Activated CD4-positive, alpha-beta memory T cell treated with anti-CD3 and anti-CD28 coated beads for 36 hours (primary cell): Measurements from ENCODE around the gene TSPAN11. TPM values are rescaled to one million over a fixed set of nuclear protein-coding genes. Genes with fewer than 3 reads are reported as not detected.

Source experiments
- CTCF ChIA-PET: fragments of 350-600 bp; sonication (Branson Sonifier 250); formaldehyde crosslinking; loops from one replicate; lab custom pipeline; 2021; ENCODE audit warnings: antibody characterized with exemption, inconsistent platforms; lab: Charles Lee
- POLR2A ChIA-PET: fragments of 350-600 bp; sonication (Branson Sonifier 250); formaldehyde crosslinking; loops from one replicate; lab custom pipeline; 2021; ENCODE audit warnings: antibody characterized with exemption; lab: Charles Lee
- DNase-seq: peaks from one replicate; pipeline ENCODE4 v3.0.0-alpha.2; 2020
- H3K27ac Mint-ChIP-seq: one replicate; pipeline ENCODE4 v1.8.0; 2021; ENCODE audit warnings: mixed read lengths
- H3K27me3 Mint-ChIP-seq: one replicate; pipeline ENCODE4 v1.8.0; 2021; ENCODE audit warnings: mixed read lengths
- H3K36me3 Mint-ChIP-seq: one replicate; pipeline ENCODE4 v1.8.0; 2021; ENCODE audit warnings: mixed read lengths
- H3K4me1 Mint-ChIP-seq: one replicate; pipeline ENCODE4 v1.8.0; 2021; ENCODE audit warnings: low read depth, mixed read lengths
- H3K4me3 Mint-ChIP-seq: one replicate; pipeline ENCODE4 v1.8.0; 2021; ENCODE audit warnings: mild to moderate bottlenecking, mixed read lengths
- H3K9me3 Mint-ChIP-seq: one replicate; pipeline ENCODE4 v1.8.0; 2021; ENCODE audit warnings: mixed read lengths
- intact Hi-C: fragments of 100-400 bp; cut with micrococcal nuclease; formaldehyde crosslinking; loops from one replicate; pipeline ENCODE4 v1.15.1; 2023
- total RNA-seq, 2 experiments: library from RNA; stranded (reverse); gene quantifications; one replicate each; pipeline ENCODE4 v1.2.3, GENCODE V29; 2021

Gene TSPAN11
- total RNA-seq, 2 experiments from 2014 or later: not detected

DNA sequence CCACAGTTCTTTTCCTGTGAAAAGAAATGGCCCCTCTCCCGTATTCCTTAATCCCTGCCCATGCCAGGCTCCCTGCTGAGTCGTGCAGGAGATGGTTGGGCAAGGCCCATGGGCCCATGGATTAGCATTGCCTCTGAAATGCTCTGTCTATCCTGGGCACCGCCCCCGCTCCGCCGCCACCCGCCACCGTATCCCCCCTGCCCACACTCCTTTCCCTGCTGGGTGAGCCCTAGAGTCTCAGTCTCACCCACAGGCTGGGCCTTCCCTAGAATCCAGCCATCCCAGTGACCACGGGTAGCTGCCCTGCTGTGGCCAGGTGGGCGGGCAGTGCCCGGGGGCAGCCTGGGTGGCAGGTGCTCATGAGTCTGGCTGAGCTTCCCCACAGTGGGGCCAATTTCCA is 50.6 kb downstream of the TSPAN11 start:
- H3K36me3 Mint-ChIP-seq: no peaks in the 10 kb centered on the region
- intact Hi-C loops: no loop called here
- DNase-seq: no peak
- H3K27ac Mint-ChIP-seq: no peak overlapping the region
- H3K4me1 Mint-ChIP-seq: no peaks in the 10 kb centered on the region
- no peak overlapping the region for H3K4me3 Mint-ChIP-seq
- H3K9me3 Mint-ChIP-seq: no peaks in the 10 kb centered on the region
- ChIA-PET CTCF (no interaction called here), POLR2A (no interaction called here)
- H3K27me3 Mint-ChIP-seq: peaks cover 3% of the 10 kb centered on the region

DNA sequence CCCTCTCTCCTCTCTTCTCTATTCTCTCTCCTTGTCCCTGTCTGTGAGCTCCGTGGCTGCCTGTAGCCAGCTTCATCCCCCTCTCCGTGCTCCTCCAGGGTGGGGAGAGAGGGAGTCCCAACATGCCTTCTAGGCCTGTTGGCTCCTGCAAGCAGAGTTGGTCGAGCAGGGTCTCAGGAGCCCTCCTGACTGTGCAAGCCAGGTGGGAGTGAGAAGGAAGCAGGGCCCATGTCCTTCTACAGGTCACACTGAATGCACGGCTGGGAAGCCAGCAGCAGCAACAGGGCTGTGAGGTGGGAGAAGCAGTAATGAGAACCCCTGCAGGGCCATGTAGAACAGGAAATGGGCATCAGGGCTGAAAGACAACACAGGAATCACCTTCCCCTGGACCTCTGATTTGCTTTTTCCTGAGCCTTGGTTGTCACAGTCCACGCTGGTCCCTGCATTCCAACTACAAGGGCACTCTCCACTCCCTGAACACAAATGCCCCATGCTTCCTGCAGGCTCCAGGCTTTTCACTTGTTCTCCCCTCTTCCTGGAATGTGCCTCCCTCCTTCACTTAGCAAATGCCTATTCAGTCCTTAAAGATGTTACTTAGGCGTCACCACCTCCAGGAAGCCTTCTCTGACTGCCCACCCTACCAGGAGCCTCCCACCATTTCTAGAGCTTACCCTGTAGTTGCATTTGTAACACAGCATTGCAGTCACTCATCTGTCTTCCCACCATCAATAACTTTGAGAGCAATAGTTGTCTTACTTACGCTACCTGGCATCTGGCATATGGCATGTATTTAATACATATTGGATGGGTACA is 51.2 kb downstream of the TSPAN11 start:
- Mint-ChIP-seq H3K4me1 (no peaks in the 10 kb centered on the region), H3K9me3 (no peaks in the 10 kb centered on the region)
- POLR2A ChIA-PET: no interaction called here

DNA sequence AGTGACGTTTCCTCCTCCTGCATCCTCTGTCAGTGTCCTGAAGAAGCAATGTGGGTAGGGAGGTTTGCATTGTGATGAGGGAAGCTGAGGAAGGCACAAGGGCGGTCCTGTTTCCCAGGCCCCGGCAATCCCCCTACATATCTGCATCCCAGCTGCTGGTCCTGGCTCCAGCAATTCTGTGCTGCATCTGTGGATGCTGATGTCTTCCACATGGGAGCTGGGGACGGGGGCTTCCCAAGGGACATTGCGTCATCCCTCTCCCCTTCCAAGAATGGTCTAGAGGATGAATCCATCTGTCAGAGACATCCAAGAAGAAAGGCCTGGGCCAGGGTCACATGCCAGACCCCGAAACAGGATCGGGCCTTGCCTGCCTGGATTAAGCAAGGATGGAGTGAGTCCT is 52.1 kb downstream of the TSPAN11 start:
- DNase-seq: no peak
- H3K27ac Mint-ChIP-seq: no peak overlapping the region
- intact Hi-C loops: no loop called here
- no peaks in the 10 kb centered on the region for H3K36me3 Mint-ChIP-seq
- no peaks in the 10 kb centered on the region for H3K4me1 Mint-ChIP-seq
- no peaks in the 10 kb centered on the region for H3K9me3 Mint-ChIP-seq
- ChIA-PET POLR2A (no interaction called here), CTCF (no interaction called here)
- H3K4me3 Mint-ChIP-seq: no peak overlapping the region
- H3K27me3 Mint-ChIP-seq: no peaks in the 10 kb centered on the region

More for the DNA sequence above, 51.2 kb downstream of the TSPAN11 start:
- intact Hi-C loops: no loop called here
- H3K27me3 Mint-ChIP-seq: no peaks in the 10 kb centered on the region
- H3K36me3 Mint-ChIP-seq: no peaks in the 10 kb centered on the region
- H3K4me3 Mint-ChIP-seq: no peak overlapping the region
- no peak overlapping the region for H3K27ac Mint-ChIP-seq
- DNase-seq: no peak
- CTCF ChIA-PET: no interaction called here

DNA sequence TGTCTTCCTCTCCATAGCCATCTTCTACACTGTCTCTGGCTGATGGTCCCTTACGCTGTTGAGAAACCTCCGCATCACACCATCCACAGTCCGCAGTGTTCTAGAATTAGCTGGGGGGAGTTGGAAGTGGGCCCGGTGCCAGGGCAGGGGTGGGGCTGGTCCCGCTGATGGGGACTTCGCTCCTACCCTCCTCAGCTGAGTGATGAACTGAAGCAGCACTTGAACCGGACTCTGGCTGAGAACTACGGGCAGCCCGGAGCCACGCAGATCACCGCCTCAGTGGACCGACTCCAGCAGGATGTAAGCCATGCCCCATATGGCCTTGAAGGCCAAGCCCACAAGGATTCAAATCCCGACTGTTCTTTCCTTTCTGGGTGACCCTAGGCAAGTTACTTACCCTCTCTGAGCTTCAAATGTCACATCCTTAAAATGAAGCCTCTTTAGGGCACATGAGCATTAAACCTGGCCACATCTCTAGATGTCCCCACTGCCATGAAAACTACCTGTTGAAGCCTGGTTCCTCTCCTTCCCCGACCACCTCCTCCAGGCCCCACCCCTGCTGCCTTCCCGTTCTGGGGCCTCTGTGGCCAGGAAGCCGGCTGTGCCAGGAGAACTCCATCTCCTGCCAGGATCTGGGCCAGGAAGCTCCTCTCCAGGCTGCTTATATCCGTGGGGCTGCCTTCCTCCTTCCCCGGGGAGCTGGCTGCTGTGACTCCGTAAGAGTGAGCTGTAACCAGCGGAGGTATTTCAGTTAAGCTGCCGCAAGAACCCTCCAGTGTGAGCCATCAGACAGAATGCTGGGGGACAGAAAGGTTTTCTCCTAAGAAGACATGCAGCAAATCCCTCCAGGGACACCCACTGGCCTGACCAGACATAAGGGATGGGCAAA is 53.1 kb downstream of the TSPAN11 start:
- H3K27ac Mint-ChIP-seq: no peak overlapping the region
- intact Hi-C loops: no loop called here
- no peak for DNase-seq
- no peaks in the 10 kb centered on the region for H3K4me1 Mint-ChIP-seq
- ChIA-PET POLR2A (no interaction called here), CTCF (no interaction called here)
- H3K36me3 Mint-ChIP-seq: no peaks in the 10 kb centered on the region
- no peak overlapping the region for H3K4me3 Mint-ChIP-seq
- no peaks in the 10 kb centered on the region for H3K27me3 Mint-ChIP-seq
- H3K9me3 Mint-ChIP-seq: no peaks in the 10 kb centered on the region

DNA sequence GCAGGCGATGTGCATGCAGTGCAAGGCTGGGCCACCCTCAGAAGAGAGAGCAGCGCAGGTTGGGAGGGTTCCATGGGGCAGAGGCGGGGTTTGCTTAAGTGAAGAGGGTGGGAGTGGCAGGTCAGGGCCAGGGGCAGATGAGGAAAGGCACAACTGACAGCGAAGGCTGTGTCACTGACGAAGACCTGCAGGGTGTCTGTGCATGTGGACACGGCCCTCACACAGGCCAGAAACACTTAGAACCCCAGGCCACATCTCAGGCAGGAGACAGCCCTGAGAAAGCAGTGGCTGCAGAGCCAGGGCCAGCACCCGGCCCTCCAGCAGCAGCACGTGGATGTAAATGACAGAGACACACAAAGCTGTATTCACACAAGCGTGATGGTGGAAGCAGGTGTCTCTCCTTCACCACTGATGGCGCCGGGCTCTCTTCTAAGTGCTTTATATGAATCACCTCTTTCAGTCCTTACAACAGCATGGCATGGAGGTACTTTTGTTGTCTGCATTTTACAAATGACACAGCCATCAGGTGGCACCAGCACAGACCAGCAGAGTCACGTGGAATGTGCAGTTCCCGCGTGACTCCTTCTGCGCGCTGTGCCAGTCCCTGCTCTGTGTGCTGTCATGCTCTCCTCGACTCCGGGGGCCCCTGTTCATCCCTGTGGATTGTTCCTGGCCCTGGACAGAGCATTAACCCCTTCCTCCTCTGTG is 54.6 kb downstream of the TSPAN11 start:
- Mint-ChIP-seq H3K9me3 (no peaks in the 10 kb centered on the region), H3K27me3 (no peaks in the 10 kb centered on the region), H3K27ac (no peak overlapping the region), H3K36me3 (no peaks in the 10 kb centered on the region), H3K4me3 (no peak overlapping the region), H3K4me1 (no peaks in the 10 kb centered on the region)
- POLR2A ChIA-PET: no interaction called here
- intact Hi-C loops: no loop called here
- CTCF ChIA-PET: no interaction called here
- DNase-seq: no peak

DNA sequence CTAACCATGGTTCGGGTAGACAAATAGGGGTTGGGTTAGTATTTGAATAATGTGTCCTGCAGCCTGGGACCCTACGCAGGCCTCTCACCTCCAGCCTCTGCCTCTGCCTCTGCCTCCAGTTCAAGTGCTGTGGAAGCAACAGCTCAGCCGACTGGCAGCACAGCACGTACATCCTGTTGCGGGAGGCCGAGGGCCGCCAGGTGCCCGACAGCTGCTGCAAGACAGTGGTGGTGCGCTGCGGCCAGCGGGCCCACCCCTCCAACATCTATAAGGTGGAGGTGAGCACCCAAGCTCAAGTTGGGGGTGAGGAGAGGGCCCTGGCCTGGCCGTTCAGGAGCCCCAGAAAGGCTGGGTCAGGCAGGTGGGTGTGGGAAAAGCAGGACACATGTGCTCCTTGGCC is 55.9 kb downstream of the TSPAN11 start:
- no peak overlapping the region for H3K4me3 Mint-ChIP-seq
- intact Hi-C loops: no loop called here
- no peak for DNase-seq
- H3K27me3 Mint-ChIP-seq: no peaks in the 10 kb centered on the region
- H3K4me1 Mint-ChIP-seq: no peaks in the 10 kb centered on the region
- no peaks in the 10 kb centered on the region for H3K9me3 Mint-ChIP-seq
- CTCF ChIA-PET: interaction anchor here (0.6 kb wide), 1 partner anchor 293 kb away, joined by 3 read pairs; no protein-coding TSS in a partner anchor
- H3K27ac Mint-ChIP-seq: no peak overlapping the region
- H3K36me3 Mint-ChIP-seq: no peaks in the 10 kb centered on the region
- POLR2A ChIA-PET: no interaction called here

DNA sequence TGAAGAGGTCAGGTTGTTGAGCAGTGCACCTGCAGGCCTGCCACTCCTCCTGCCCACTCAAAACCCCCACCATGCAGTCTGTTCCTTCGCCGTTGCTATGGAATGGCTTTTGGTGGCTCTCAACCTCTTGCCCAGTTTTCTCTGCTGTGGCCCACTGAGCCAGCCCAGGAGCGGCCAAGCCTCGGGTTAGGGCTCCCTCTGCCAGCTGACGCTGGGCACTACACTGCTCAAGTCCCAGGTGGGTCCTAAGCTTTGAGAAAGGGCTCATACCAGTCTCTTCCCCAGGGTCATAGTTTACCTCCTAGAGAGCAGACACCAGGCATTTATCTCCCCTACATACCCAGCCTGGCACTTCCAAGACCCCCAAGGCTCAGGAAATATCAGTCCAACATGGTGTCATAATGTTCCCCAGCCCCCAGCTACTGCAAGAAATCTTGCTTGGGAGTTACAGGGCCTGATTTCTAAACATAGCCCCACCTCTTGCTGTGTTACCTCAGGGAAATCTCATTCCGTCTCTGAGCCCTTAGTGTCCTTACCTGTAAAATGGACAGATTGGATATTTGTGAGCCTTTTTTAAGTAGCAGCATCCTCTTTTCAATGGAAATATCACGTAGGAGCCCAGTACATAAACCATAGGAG is 59.4 kb downstream of the TSPAN11 start:
- CTCF ChIA-PET: interaction anchor here (0.6 to 3.3 kb wide), 4 partner anchors 105 to 1406 kb away, joined by 3 to 60 read pairs (median 4); no protein-coding TSS in a partner anchor
- no peaks in the 10 kb centered on the region for H3K9me3 Mint-ChIP-seq
- POLR2A ChIA-PET: no interaction called here
- intact Hi-C loops: loop anchor here (1.0 kb wide), 2 partner anchors 135 to 139 kb away; no protein-coding TSS in a partner anchor
- no peaks in the 10 kb centered on the region for H3K4me1 Mint-ChIP-seq
- peak; percentile 45 for DNase-seq
- H3K4me3 Mint-ChIP-seq: no peak overlapping the region
- no peak overlapping the region for H3K27ac Mint-ChIP-seq
- no peaks in the 10 kb centered on the region for H3K36me3 Mint-ChIP-seq
- H3K27me3 Mint-ChIP-seq: no peaks in the 10 kb centered on the region

DNA sequence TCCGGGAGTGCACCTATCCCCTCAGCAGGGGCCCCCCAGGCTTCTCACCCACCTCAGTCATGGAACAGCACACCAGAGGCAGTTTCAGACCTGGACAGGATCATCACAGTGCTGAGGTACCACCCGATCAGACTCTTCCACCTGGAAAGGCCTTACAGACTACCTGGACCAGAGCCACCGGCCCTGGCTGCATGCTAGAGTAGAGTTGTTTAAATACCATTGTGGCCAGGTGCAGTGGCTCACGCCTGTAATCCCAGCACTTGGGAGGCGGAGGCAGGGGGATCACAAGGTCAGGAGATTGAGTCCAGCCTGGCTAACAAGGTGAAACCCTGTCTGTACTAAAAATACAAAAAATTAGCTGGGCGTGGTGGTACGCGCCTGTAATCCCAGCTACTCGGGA is 61.5 kb downstream of the TSPAN11 start:
- ChIA-PET POLR2A (no interaction called here), CTCF (interaction anchor here (0.7 to 3.3 kb wide), 2 partner anchors 139 to 144 kb away, joined by 3 to 60 read pairs; no protein-coding TSS in a partner anchor)
- Mint-ChIP-seq H3K9me3 (no peaks in the 10 kb centered on the region), H3K4me1 (no peaks in the 10 kb centered on the region), H3K27ac (no peak overlapping the region), H3K36me3 (no peaks in the 10 kb centered on the region), H3K27me3 (no peaks in the 10 kb centered on the region), H3K4me3 (no peak overlapping the region)
- intact Hi-C loops: no loop called here
- no peak for DNase-seq

DNA sequence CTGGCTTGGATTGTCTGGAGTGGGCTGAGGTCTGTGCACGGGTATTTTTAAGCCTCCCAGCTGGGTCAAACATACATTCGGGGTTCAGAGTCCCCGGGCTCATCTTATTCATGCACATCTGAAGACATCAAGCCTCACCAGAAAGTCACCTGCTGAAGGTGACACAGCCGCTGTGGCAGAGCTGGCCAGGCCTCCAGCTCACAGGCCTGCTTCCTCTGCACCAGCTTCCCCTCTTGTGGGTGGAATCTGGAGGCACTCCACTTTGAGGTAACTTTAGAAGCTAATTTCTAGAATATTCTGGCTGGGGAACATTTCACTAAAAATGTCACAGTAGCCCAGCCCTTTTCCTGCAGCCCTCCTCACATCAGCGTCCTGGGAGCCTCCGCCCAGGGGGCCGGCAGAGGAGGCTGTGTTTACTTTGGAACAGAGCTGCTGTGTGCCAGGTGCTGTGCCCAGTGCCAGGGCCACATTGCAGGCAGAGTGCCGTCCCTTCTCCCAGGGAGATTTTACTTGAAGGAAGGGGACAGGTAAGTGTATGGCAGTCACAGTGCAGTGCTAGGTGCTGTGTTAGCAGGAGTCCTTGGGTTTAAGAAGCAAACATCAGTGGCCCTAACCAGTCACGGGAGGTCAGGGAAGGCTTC is 62.2 kb downstream of the TSPAN11 start:
- H3K27me3 Mint-ChIP-seq: no peaks in the 10 kb centered on the region
- no peak overlapping the region for H3K4me3 Mint-ChIP-seq
- no peaks in the 10 kb centered on the region for H3K9me3 Mint-ChIP-seq
- H3K27ac Mint-ChIP-seq: no peak overlapping the region
- DNase-seq: no peak
- no peaks in the 10 kb centered on the region for H3K4me1 Mint-ChIP-seq
- POLR2A ChIA-PET: no interaction called here
- H3K36me3 Mint-ChIP-seq: no peaks in the 10 kb centered on the region
- CTCF ChIA-PET: no interaction called here
- intact Hi-C loops: no loop called here

DNA sequence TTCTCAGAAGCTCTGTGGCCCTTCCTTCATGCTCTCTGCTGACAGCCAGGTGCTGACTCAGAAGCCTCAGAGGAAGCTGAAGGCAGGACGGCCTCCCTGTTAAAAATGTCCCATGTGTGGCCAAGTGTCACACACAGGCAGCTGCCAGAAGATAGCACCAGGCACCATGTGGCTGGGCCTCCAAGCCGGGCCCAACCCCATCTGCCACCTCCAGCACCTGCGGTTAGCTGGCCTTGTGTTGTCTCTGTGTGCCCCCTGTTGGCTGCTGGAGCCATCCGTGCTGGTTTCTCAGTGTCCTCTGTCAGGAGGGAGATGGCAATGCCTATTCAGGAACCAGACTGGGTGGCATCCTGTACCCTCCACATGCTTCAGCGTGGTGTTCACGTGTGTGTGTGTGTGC is 63.2 kb downstream of the TSPAN11 start:
- POLR2A ChIA-PET: no interaction called here
- no peaks in the 10 kb centered on the region for H3K27me3 Mint-ChIP-seq
- no peak overlapping the region for H3K27ac Mint-ChIP-seq
- no peaks in the 10 kb centered on the region for H3K4me1 Mint-ChIP-seq
- CTCF ChIA-PET: interaction anchor here (0.9 kb wide), 1 partner anchor 138 kb away, joined by 3 read pairs; no protein-coding TSS in a partner anchor
- H3K36me3 Mint-ChIP-seq: no peaks in the 10 kb centered on the region
- peak; percentile 23 for DNase-seq
- intact Hi-C loops: no loop called here
- no peaks in the 10 kb centered on the region for H3K9me3 Mint-ChIP-seq
- H3K4me3 Mint-ChIP-seq: no peak overlapping the region

DNA sequence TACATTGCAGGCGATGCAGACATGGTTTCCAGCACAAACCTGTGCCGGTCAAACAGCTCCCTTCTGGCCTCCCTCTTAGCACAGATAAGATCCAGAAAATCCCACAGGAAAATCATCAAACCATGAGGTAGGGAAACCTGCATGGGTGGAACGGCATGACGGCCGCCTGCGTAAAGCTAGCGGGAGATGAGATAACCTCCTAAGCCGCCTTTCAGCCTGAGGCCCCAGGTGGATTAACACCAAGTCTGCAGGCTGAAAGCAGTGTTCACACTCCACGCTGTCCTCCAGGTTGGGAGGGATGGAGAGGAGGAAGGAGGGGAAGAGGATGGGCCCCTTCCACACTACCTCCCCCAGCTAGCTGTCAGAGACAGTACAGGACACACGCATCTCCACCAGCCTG is 63.8 kb downstream of the TSPAN11 start:
- no peak overlapping the region for H3K27ac Mint-ChIP-seq
- no peak overlapping the region for H3K4me3 Mint-ChIP-seq
- H3K4me1 Mint-ChIP-seq: no peaks in the 10 kb centered on the region
- ChIA-PET CTCF (interaction anchor here (0.9 to 1.2 kb wide), 2 partner anchors 139 to 143 kb away, joined by 3 to 5 read pairs; no protein-coding TSS in a partner anchor), POLR2A (no interaction called here)
- DNase-seq: no peak
- no peaks in the 10 kb centered on the region for H3K9me3 Mint-ChIP-seq
- no peaks in the 10 kb centered on the region for H3K36me3 Mint-ChIP-seq
- intact Hi-C loops: no loop called here
- no peaks in the 10 kb centered on the region for H3K27me3 Mint-ChIP-seq
